Esophagus (tissue), 2 donors: Measurements from ENCODE around the gene CWC22. TPM values are rescaled to one million over a fixed set of nuclear protein-coding genes. Genes with fewer than 3 reads are reported as not detected.

Source experiments
- polyA plus RNA-seq, 2 donors: library from polyadenylated mRNA; stranded (reverse); fragments of 200-250 nt; gene quantifications; one replicate each; pipeline ENCODE4 v1.2.3, GENCODE V29; 2013
- donor health status: healthy with polysubstance abuse.
- donor health status: Bipolar disorder and iron deficiency.

CWC22 gene
- polyA plus RNA-seq, 2 donors: 7.5 to 10.4 TPM

Other genes with a start within 250 kb of the CWC22 start
- gene ZNF385B, start 145.7 kb downstream of the CWC22 start, polyA plus RNA-seq: under 1 TPM; 0.22 to 0.29 TPM